ENCODE data around the gene LYPD5. TPM values are rescaled to one million over a fixed set of nuclear protein-coding genes. Genes with fewer than 3 reads are reported as not detected.
"Not testable (repeated sequence)": the region's sequence is repeated elsewhere in the genome, so short reads cannot be mapped to it uniquely, and the experiment has no call there.

The LYPD5 gene, protein sequence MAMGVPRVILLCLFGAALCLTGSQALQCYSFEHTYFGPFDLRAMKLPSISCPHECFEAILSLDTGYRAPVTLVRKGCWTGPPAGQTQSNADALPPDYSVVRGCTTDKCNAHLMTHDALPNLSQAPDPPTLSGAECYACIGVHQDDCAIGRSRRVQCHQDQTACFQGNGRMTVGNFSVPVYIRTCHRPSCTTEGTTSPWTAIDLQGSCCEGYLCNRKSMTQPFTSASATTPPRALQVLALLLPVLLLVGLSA
- polyA plus RNA-seq (ENCODE audit: insufficient read length in 3 of 3) = under 1 TPM; 0.42 to 0.71 (median 0.47) TPM

GRCh38 chr19:43802216-43802951, at the start of gene LYPD5:
LYPD5 (minus strand) TSS chr19:43802447; CDS start chr19:43802380, 67 bp downstream.
- no peak for DNase-seq (ENCODE audit: low read depth in 3 of 3, low spot score in 2 of 3)

- no peak for DNase-seq (ENCODE audit: low read depth in 3 of 3, low spot score in 2 of 3)
Measured at GRCh38 chr19:43848821-43849220, 46.6 kb upstream of the LYPD5 start.

DNA sequence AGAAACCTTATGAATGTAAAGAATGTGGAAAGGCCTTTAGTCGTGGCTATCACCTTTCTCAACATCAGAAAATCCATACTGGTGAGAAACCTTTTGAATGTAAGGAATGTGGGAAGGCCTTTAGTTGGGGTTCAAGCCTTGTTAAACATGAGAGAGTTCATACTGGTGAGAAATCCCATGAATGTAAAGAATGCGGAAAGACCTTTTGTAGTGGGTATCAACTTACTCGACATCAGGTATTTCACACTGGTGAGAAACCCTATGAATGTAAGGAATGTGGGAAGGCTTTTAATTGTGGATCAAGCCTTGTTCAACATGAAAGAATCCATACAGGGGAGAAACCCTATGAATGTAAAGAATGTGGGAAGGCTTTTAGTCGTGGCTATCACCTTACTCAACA, 45.6 kb upstream of the LYPD5 start:
- no peak for DNase-seq (ENCODE audit: low read depth in 3 of 3, low spot score in 2 of 3)

- no peak for DNase-seq (ENCODE audit: low read depth in 3 of 3, low spot score in 2 of 3)
Measured at GRCh38 chr19:43847246-43847645, 45.0 kb upstream of the LYPD5 start.

GRCh38 chr19:43842007-43842406, 39.8 kb upstream of the LYPD5 start:
- DNase-seq (ENCODE audit: low read depth in 3 of 3, low spot score in 2 of 3) = no peak

GRCh38 chr19:43839139-43839538, 36.9 kb upstream of the LYPD5 start:
- no peak for DNase-seq (ENCODE audit: low read depth in 3 of 3, low spot score in 2 of 3)

GRCh38 chr19:43826787-43827754, 24.8 kb upstream of the LYPD5 start, which contains the start of gene ZNF283:
ZNF283 (plus strand) TSS chr19:43827321; CDS start chr19:43833505, 6,184 bp downstream.
- peak; percentile 75 to 84 (median 78) for DNase-seq (ENCODE audit: low read depth in 3 of 3, low spot score in 2 of 3)

- not testable (repeated sequence) for DNase-seq (ENCODE audit: low read depth in 3 of 3, low spot score in 2 of 3)
Measured at GRCh38 chr19:43824572-43824971, 22.3 kb upstream of the LYPD5 start.

DNA sequence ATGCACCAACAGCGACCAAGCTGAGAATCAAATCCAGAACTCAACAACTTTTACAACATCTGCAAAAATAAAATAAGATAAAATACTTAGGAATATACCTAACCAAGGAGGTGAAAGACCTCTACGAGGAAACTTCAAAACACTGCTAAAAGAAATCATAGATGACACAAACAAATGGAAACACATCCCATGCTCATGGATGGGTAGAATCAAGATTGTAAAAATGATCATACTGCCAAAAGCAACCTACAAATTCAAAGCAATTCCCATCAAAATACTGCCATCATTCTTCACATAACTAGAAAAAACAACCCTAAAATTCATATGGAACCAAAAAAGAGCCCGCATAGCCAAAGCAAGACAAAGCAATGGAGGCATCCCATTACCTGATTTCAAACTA, 21.6 kb upstream of the LYPD5 start:
- not testable (repeated sequence) for DNase-seq (ENCODE audit: low read depth in 3 of 3, low spot score in 2 of 3)

DNA sequence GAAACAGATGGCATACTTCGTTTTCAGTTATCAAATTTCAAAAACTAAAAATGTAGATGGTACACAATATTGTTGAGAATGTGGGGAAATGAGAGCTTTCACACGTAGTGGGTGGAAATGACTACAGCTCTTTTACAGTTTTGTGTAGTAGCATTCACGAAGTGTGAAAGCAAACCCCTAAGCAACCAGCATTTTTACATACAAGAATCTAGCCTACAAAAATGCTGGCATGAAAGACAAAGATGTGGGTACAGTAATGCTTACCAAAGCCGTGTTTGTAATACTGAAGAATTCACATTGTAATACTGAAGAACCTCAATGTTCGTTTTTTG, 18.6 kb upstream of the LYPD5 start:
- no peak for DNase-seq (ENCODE audit: low read depth in 3 of 3, low spot score in 2 of 3)

DNA sequence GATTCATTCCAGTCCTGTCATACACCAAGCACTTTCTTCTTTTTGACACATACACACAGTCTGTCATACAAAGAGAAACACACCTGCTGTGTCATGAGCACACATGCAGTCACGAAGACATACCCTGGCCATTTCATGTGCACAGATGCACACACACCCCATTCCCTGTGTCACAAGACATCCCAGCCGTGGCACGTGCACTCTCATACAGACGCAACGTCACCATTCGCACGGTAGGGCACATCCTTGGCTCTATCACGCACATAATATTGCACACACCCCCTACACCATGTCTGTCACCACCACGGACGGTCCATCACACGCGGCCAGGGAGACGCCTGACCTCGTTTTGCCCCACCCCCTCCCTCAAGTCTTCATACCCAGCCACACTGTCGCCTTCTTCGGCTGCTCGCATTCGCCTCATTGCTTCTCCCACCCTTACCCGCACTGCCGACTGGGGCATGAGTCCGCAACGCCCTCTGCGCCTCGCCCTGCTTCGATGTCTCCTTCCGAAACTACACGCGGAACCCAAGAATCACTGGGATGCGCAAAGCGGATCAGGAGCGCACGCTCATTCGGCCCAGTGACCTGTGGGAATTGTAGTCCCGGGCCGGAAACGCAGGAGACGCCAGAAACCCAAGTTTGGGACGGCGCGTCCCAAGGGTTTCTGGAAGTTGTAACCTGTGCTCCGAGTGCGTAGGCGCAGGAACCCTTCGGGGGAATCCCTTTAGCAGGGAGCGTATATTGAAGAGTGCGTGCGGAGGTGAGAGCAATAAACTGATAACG, 18.0 kb upstream of the LYPD5 start:
- DNase-seq (ENCODE audit: low read depth in 3 of 3, low spot score in 2 of 3) = no peak

GRCh38 chr19:43818500-43818899, 16.3 kb upstream of the LYPD5 start:
- no peak for DNase-seq (ENCODE audit: low read depth in 3 of 3, low spot score in 2 of 3)

- not testable (repeated sequence) for DNase-seq (ENCODE audit: low read depth in 3 of 3, low spot score in 2 of 3)
Measured at GRCh38 chr19:43817454-43817853, 15.2 kb upstream of the LYPD5 start.

DNA sequence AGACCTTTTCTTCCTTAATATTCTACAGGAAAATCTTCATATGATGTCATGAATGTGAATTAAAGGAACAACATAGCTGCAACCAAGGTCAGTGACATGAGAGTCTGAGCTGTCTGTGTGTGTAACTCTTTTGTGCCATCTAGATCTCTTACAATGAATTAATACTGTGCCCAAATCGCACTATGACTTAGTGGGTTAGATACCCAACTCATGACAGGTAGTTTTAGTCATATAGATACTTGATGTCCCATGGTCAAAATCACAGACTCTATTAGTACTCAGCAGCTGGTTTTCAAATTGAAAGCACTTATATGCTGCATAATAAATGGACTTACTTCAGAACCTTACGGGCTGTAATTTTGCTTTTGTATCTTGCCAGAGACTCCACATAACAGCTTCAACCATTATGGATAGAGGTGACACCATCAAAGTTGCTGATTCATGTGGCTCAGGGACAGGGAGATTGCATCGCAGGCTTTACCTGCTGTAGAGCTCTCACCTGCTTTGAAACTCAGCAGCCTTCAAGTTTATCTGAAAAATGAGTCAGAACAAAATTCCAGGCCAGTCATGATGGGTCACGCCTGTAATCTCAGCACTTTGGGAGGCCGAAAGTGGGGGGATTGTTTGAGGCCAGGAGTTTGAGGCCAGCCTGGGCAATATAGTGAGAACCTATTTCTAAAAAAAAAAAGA, 12.6 kb upstream of the LYPD5 start:
- no peak for DNase-seq (ENCODE audit: low read depth in 3 of 3, low spot score in 2 of 3)

GRCh38 chr19:43812688-43813087, 10.4 kb upstream of the LYPD5 start:
- DNase-seq (ENCODE audit: low read depth in 3 of 3, low spot score in 2 of 3) = no peak

- DNase-seq (ENCODE audit: low read depth in 3 of 3, low spot score in 2 of 3) = no peak
Measured at GRCh38 chr19:43812259-43812658, 10.0 kb upstream of the LYPD5 start.

- no peak for DNase-seq (ENCODE audit: low read depth in 3 of 3, low spot score in 2 of 3)
Measured at GRCh38 chr19:43811837-43812236, 9.6 kb upstream of the LYPD5 start.

DNA sequence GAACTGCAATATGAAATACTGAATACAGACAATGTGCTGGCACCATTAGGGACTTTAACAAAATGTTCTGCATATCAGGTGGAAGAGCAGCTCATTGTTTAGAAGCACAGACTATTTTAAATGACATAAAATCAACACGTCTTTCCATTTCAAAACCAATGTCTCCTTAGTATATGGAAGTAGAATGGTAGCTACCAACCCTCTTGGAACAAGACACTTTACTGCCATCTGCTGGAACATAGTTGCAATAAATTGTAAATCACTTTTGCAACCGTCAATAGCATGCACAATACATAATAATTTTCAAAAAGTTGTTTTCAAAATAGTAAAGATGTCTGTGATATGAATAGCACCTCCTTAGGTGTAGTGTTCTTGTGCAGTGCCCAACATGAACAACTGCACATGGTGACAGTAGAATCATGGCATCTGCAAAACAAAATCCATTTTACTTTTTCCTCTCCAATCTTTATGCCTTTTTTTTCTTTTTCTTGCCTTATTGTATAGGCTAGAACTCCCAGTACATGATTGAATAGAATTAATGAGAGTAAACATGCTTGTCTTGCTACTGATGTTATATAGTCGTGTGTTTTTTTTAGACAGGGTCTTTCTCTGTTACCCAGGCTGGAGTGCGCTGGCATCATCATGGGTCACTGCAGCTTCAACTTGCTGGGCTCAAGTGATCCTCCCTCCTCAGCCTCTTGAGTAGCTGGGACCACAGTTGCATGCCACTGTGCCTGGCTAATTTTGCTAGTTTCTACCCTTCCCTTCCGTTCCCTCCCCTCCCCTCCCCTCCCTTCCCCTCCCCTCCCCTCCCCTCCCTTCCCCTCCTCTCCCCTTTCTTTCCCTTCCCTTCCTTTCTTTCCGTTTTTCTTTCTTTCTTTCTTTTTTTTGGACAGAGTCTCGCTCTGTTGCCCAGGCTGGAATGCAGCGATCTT, 7.8 kb upstream of the LYPD5 start:
- DNase-seq (ENCODE audit: low read depth in 3 of 3, low spot score in 2 of 3) = no peak

DNA sequence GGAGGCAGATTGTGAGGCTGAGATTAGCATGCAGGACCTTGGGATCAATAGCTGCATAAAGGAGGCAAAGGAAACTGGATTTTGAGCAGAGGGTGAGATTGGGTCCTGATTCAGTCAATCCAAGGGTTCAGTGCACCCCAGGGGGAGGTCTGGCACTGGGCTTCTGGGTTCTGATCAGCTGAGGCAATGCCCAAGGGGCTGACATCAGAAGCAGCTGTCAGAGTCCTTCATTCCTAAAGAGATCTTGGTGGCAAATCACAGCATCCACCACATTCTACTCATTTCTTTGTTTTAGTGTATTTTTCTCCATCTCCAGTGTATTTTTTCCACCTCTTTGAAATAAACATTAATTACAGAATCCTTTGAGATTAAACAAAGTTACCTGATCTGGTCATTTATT, 5.4 kb upstream of the LYPD5 start:
- DNase-seq (ENCODE audit: low read depth in 3 of 3, low spot score in 2 of 3) = no peak

All from right renal cortex interstitium (tissue), 3 donors.